HL-60 (cell line): ENCODE results near the gene ABL2.

ENCODE experiments used
- DNase-seq, 2 experiments: peaks; one replicate each; pipeline ENCODE4 v3.0.0-alpha.2; 2010 to 2020; ENCODE audit warnings: low read depth in 1 of 2, low spot score in 1 of 2
- H3K27ac ChIP-seq: fragments of 250-450 bp; sonication (Bioruptor Pico); replicated peaks from 2 replicates; pipeline ENCODE4 v1.5.1; 2020; ENCODE audit warnings: mild to moderate bottlenecking, moderate library complexity
- H3K27me3 ChIP-seq: fragments of 250-450 bp; sonication (Bioruptor Pico); 2 replicates; pipeline ENCODE4 v1.5.1; 2021; ENCODE audit warnings: mild to moderate bottlenecking, moderate library complexity; ENCODE audit not compliant: insufficient read depth, poor library complexity, severe bottlenecking
- H3K4me3 ChIP-seq: replicated peaks from 2 replicates; pipeline ENCODE4 v1.5.1; 2011; ENCODE audit warnings: mild to moderate bottlenecking, control low read depth, low read length; ENCODE audit not compliant: insufficient read depth
- GABPA ChIP-seq: IDR thresholded peaks from 2 replicates; pipeline ENCODE4 v1.6.1; 2012; ENCODE audit warnings: low read depth
- POLR2AphosphoS5 ChIP-seq: IDR thresholded peaks from 2 replicates; pipeline ENCODE4 v1.6.1; 2012; ENCODE audit warnings: low read depth
- SPI1 ChIP-seq: IDR thresholded peaks from 2 replicates; pipeline ENCODE4 v1.6.1; 2012; ENCODE audit warnings: low read depth, mild to moderate bottlenecking, borderline replicate concordance
- TF ChIP-seq, protein P1 (sequence below): IDR thresholded peaks from one replicate; pipeline ENCODE4 v1.5.1; 2011; ENCODE audit warnings: low read length, control low read depth, inconsistent platforms; ENCODE audit not compliant: insufficient read depth
- TF ChIP-seq, protein P2 (sequence below): IDR thresholded peaks from 2 replicates; pipeline ENCODE4 v1.6.1; 2012; ENCODE audit warnings: low read depth; ENCODE audit not compliant: insufficient replicate concordance

Gene ABL2

DNA sequence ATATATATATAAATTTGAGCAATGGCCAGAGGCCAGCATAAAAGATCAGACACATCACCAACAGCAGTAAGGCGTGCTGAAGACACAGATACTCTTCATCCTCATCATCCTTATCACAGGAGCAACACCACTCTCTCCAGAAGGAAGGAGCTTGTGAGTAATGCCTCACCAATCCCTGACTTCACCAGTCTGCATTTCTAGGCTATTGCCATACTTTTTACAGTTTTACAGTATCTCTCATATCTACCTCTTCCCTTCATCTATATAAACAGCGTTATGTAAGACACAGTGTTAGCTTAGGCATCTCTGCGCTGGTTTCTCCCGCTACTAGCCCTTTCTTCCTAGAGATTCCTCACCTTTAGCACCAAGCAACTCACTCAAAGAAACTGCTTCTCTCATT lies 2.4 kb upstream of the ABL2 start:
- Histone ChIP-seq H3K27me3 (no peaks in the 10 kb centered on the region), H3K4me3 (no peak overlapping the region), H3K27ac (no peak overlapping the region)
- DNase-seq: no peak
- TF ChIP-seq SPI1 (no peak), POLR2AphosphoS5 (no peak), GABPA (no peak)
- TF ChIP-seq, protein P1, sequence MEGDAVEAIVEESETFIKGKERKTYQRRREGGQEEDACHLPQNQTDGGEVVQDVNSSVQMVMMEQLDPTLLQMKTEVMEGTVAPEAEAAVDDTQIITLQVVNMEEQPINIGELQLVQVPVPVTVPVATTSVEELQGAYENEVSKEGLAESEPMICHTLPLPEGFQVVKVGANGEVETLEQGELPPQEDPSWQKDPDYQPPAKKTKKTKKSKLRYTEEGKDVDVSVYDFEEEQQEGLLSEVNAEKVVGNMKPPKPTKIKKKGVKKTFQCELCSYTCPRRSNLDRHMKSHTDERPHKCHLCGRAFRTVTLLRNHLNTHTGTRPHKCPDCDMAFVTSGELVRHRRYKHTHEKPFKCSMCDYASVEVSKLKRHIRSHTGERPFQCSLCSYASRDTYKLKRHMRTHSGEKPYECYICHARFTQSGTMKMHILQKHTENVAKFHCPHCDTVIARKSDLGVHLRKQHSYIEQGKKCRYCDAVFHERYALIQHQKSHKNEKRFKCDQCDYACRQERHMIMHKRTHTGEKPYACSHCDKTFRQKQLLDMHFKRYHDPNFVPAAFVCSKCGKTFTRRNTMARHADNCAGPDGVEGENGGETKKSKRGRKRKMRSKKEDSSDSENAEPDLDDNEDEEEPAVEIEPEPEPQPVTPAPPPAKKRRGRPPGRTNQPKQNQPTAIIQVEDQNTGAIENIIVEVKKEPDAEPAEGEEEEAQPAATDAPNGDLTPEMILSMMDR: no peak
- TF ChIP-seq, protein P2, sequence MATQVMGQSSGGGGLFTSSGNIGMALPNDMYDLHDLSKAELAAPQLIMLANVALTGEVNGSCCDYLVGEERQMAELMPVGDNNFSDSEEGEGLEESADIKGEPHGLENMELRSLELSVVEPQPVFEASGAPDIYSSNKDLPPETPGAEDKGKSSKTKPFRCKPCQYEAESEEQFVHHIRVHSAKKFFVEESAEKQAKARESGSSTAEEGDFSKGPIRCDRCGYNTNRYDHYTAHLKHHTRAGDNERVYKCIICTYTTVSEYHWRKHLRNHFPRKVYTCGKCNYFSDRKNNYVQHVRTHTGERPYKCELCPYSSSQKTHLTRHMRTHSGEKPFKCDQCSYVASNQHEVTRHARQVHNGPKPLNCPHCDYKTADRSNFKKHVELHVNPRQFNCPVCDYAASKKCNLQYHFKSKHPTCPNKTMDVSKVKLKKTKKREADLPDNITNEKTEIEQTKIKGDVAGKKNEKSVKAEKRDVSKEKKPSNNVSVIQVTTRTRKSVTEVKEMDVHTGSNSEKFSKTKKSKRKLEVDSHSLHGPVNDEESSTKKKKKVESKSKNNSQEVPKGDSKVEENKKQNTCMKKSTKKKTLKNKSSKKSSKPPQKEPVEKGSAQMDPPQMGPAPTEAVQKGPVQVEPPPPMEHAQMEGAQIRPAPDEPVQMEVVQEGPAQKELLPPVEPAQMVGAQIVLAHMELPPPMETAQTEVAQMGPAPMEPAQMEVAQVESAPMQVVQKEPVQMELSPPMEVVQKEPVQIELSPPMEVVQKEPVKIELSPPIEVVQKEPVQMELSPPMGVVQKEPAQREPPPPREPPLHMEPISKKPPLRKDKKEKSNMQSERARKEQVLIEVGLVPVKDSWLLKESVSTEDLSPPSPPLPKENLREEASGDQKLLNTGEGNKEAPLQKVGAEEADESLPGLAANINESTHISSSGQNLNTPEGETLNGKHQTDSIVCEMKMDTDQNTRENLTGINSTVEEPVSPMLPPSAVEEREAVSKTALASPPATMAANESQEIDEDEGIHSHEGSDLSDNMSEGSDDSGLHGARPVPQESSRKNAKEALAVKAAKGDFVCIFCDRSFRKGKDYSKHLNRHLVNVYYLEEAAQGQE: no peak

DNA sequence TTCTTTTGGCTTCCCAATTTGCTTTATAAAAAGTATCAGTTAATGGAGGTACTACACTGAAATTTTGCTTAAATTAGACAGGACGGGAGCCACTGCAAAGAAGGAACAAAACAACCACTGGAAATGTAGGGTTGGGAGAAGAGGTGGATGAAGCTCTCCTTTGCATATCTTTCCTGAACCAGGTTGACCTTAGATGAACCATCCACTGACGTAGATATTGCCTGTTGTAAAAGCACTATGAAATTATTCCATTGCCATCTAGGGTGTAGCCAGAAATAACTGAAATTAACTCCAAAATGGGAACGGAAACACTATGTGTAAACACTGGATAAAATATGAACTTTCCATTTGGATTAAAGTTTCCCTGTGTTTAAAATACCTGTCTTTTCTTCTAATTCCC lies 1.2 kb upstream of the ABL2 start:
- no peak for DNase-seq
- no peaks in the 10 kb centered on the region for H3K27me3 ChIP-seq
- H3K4me3 ChIP-seq: no peak overlapping the region
- TF ChIP-seq POLR2AphosphoS5 (no peak), SPI1 (no peak), GABPA (no peak)
- TF ChIP-seq, protein P2: no peak
- no peak overlapping the region for H3K27ac ChIP-seq

DNA sequence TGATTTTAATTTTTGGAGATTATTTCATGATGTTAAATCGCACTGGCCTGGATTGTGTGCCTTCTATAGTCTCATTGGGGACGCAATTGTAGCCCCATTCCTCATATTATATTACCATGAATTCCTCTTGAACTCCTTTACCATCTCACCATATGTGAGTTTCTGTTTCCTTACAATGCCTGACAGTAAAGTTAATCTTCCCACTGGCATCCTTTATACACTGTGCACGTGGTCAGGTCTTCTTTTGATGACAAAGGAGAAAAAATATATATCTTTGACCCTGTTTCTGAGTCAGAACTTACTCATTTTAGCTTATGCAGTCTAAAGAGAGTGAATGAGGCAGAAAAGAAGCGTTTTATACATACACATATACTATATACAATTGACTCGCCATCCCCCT lies 774 bp upstream of the ABL2 start:
- Histone ChIP-seq H3K27me3 (no peaks in the 10 kb centered on the region), H3K27ac (no peak overlapping the region; the same call in 1 of the 2 replicates), H3K4me3 (peak overlapping the region; percentile 98; the same call in 1 of the 2 replicates)
- no peak for TF ChIP-seq GABPA
- TF ChIP-seq POLR2AphosphoS5: no peak
- no peak for TF ChIP-seq SPI1
- TF ChIP-seq, protein P1: no peak
- TF ChIP-seq, protein P2: no peak
- DNase-seq: no peak
